Prostate gland (tissue), 2 donors: ENCODE data around the gene SPTBN5.

Experiments
- CTCF ChIP-seq, 4 experiments: fragments of 200-600 bp in 2 of 4; fragments of 450-650 bp in 2 of 4; sonication (generic) in 2 of 4; IDR thresholded peaks; 1 replicate in 3 of 4; 2 replicates in 1 of 4; pipeline ENCODE4 v1.5.1; 2016 to 2019; ENCODE audit warnings: antibody characterized with exemption in 4 of 4, mild to moderate bottlenecking in 2 of 4, moderate library complexity in 2 of 4
- POLR2A ChIP-seq: fragments of 450-650 bp; IDR thresholded peaks from one replicate; pipeline ENCODE4 v1.6.1; 2016; ENCODE audit warnings: antibody characterized with exemption, mild to moderate bottlenecking

DNA sequence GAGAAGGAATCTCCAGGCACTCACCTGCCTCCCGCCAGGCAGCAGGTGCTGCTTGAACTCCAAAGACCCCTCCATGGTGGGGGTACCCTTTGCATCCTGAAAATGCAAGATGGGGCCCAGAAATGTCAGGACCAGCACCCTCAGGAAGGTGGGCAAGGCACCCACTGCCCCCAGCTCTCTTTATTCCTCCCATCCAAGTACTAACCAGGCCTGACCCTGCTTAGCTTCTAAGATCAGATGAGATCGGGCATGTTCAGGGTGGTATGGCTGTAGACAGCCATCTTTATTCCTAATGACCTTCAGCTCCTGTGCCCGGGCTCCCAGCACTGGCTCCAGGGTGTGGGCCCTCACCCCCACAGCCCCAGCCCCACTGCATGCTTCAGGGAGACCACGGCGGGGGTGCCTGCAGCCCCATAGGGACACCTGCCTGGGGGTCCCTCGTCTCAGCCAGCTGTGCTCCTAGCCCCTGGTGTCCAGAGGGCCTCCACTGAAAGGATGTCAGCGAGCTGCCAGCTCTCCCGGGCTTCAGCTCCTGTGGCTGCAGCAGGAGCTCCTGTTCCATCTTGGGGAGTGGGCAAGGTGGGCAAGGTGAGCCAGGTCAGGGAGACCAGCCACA, 42.0 kb downstream of the SPTBN5 start:
- no peak for TF ChIP-seq CTCF (IDR thresholded peaks at IDR 0.05)
- TF ChIP-seq POLR2A: no peak
